ENCODE data around the gene ZC3H4.

ZC3H4 gene

GRCh38 chr19:47018923-47019322, 94.7 kb downstream of the ZC3H4 start:
- no peak for DNase-seq
